ENCODE measurements around the gene SLC9A5.

Gene SLC9A5

DNA sequence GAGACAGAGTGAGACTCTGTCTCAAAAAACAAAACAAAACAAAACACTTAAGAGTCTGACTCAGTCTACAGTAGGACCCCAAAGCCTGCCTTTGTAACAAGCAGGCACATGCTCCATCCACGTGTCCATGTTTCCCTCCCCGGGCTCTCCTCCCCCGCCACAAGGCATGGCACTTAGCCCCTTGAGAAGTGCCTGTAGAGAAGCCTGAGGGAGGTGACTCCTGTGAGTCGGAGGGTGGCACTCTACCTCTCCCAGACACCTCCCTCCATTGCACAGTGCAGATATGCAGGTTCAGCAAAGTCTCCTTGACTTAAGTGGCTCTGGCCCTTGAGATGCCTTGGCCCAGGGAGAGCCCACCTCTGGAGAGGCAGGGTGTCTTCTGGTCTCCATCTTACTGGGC is 8.3 kb upstream of the SLC9A5 start:
- peak overlapping the region; percentile 7 for H2BK5ac ChIP-seq (ENCODE audit: low read length)
- no peak overlapping the region for H2BK15ac ChIP-seq (replicated peaks; ENCODE audit: low read depth)
- H3K4me1 ChIP-seq (ENCODE audit: control insufficient read depth, low read depth, low read length): peaks cover 21% of the 10 kb centered on the region
- H3K4me2 ChIP-seq (ENCODE audit: low read length): no peak overlapping the region
- peaks cover 12% of the 10 kb centered on the region for H3K79me1 ChIP-seq (ENCODE audit: low read length)
- H3K4me3 ChIP-seq (ENCODE audit: low read length): no peak overlapping the region
- no peak overlapping the region for H3K27ac ChIP-seq (ENCODE audit: low read depth, low read length)
- no peak overlapping the region for H2AK5ac ChIP-seq (ENCODE audit: low read length)
- no peak overlapping the region for H4K5ac ChIP-seq (ENCODE audit: low read length)
- no peak overlapping the region for H3K23ac ChIP-seq (ENCODE audit: low read length)
- peak overlapping the region; percentile 2 for H3K18ac ChIP-seq (ENCODE audit: low read length)
- H4K8ac ChIP-seq (ENCODE audit: low read depth, low read length): no peak overlapping the region
- H2BK120ac ChIP-seq (ENCODE audit: low read depth, low read length): no peak overlapping the region
- peak overlapping the region; percentile 1 for H3K56ac ChIP-seq (ENCODE audit: low read length)
- peak overlapping the region; percentile 8 for H3K4ac ChIP-seq (ENCODE audit: low read depth, low read length)
- WGBS (ENCODE audit: extremely low coverage, insufficient coverage, low lambda C conversion rate): no CpG with 5 or more reads among the region's 4 CpGs
- DNase-seq: no peak
- no peak overlapping the region for H3K9ac ChIP-seq (ENCODE audit: low read length)
- H3K27me3 ChIP-seq (ENCODE audit: insufficient read depth, low read length, poor library complexity): no peaks in the 10 kb centered on the region
- peaks cover 7% of the 10 kb centered on the region for H3K36me3 ChIP-seq (ENCODE audit: control insufficient read depth, insufficient read depth, low read length)
- H3K79me2 ChIP-seq (ENCODE audit: control insufficient read depth, insufficient read depth, low read length): peaks cover 12% of the 10 kb centered on the region

- H2BK120ac ChIP-seq (ENCODE audit: low read depth, low read length): no peak overlapping the region
- H3K79me1 ChIP-seq (ENCODE audit: low read length): peaks cover 12% of the 10 kb centered on the region
- peaks cover 21% of the 10 kb centered on the region for H3K4me1 ChIP-seq (ENCODE audit: control insufficient read depth, low read depth, low read length)
- H3K27me3 ChIP-seq (ENCODE audit: insufficient read depth, low read length, poor library complexity): no peaks in the 10 kb centered on the region
- H3K56ac ChIP-seq (ENCODE audit: low read length): peak overlapping the region; percentile 84
- peak; percentile 84 for DNase-seq
- peak overlapping the region; percentile 67 for H3K27ac ChIP-seq (ENCODE audit: low read depth, low read length)
- H4K5ac ChIP-seq (ENCODE audit: low read length): no peak overlapping the region
- no peak overlapping the region for H3K4me3 ChIP-seq (ENCODE audit: low read length)
- H3K4me2 ChIP-seq (ENCODE audit: low read length): no peak overlapping the region
- peak overlapping the region; percentile 63 for H3K4ac ChIP-seq (ENCODE audit: low read depth, low read length)
- peak overlapping the region; percentile 53 for H3K9ac ChIP-seq (ENCODE audit: low read length)
- H3K79me2 ChIP-seq (ENCODE audit: control insufficient read depth, insufficient read depth, low read length): peaks cover 12% of the 10 kb centered on the region
- H2BK15ac ChIP-seq (replicated peaks; ENCODE audit: low read depth): no peak overlapping the region
- H2BK5ac ChIP-seq (ENCODE audit: low read length): peak overlapping the region; percentile 33
- no CpG with 5 or more reads among the region's 10 CpGs for WGBS (ENCODE audit: extremely low coverage, insufficient coverage, low lambda C conversion rate)
- H3K18ac ChIP-seq (ENCODE audit: low read length): peak overlapping the region; percentile 2
- H2AK5ac ChIP-seq (ENCODE audit: low read length): no peak overlapping the region
- peaks cover 2% of the 10 kb centered on the region for H3K36me3 ChIP-seq (ENCODE audit: control insufficient read depth, insufficient read depth, low read length)
- no peak overlapping the region for H4K8ac ChIP-seq (ENCODE audit: low read depth, low read length)
- H3K23ac ChIP-seq (ENCODE audit: low read length): no peak overlapping the region
These were observed 7.5 kb upstream of the SLC9A5 start for GRCh38 chr16:67241008-67241900.

DNA sequence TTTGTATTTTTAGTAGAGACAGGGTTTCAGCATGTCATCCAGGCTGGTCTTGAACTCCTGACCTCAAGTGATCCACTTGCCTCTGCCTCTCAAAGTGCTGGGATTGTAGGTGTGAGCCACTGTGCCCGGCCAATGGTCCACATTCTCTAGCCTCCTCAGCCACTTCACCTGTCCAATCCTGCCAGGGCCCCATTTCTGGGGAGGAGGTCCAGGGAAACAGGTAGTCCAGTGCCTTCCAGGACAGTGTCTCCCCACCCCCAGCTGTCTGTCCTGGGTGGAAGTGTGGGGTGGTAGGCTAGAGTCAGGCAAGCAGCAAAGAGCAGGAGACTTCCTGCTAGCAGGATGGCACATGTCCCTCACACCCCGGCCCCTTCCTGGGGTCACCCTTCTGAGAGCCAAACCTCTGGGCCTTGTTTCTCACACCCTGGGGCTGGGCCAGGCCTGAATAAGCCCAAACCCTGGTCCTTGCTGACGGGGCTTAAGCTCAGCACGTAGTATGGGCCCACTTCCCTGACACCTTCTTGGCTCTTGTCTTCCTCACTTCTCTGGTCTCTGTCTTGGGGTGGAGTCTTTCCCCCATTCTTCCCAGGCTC is 6.5 kb upstream of the SLC9A5 start:
- Histone ChIP-seq H3K9ac (ENCODE audit: low read length) (no peak overlapping the region), H3K79me2 (ENCODE audit: control insufficient read depth, insufficient read depth, low read length) (peaks cover 12% of the 10 kb centered on the region), H3K27ac (ENCODE audit: low read depth, low read length) (no peak overlapping the region), H3K4ac (ENCODE audit: low read depth, low read length) (no peak overlapping the region), H3K56ac (ENCODE audit: low read length) (peak overlapping the region; percentile 68), H4K8ac (ENCODE audit: low read depth, low read length) (no peak overlapping the region), H4K5ac (ENCODE audit: low read length) (no peak overlapping the region), H3K4me2 (ENCODE audit: low read length) (no peak overlapping the region), H2BK120ac (ENCODE audit: low read depth, low read length) (no peak overlapping the region), H3K23ac (ENCODE audit: low read length) (no peak overlapping the region), H3K18ac (ENCODE audit: low read length) (no peak overlapping the region), H3K27me3 (ENCODE audit: insufficient read depth, low read length, poor library complexity) (no peaks in the 10 kb centered on the region), H2AK5ac (ENCODE audit: low read length) (no peak overlapping the region), H3K36me3 (ENCODE audit: control insufficient read depth, insufficient read depth, low read length) (no peaks in the 10 kb centered on the region), H3K4me3 (ENCODE audit: low read length) (no peak overlapping the region), H2BK15ac (replicated peaks; ENCODE audit: low read depth) (no peak overlapping the region), H2BK5ac (ENCODE audit: low read length) (no peak overlapping the region), H3K79me1 (ENCODE audit: low read length) (peaks cover 12% of the 10 kb centered on the region), H3K4me1 (ENCODE audit: control insufficient read depth, low read depth, low read length) (peaks cover 21% of the 10 kb centered on the region)
- no peak for DNase-seq
- WGBS (ENCODE audit: extremely low coverage, insufficient coverage, low lambda C conversion rate): no CpG with 5 or more reads among the region's 4 CpGs

DNA sequence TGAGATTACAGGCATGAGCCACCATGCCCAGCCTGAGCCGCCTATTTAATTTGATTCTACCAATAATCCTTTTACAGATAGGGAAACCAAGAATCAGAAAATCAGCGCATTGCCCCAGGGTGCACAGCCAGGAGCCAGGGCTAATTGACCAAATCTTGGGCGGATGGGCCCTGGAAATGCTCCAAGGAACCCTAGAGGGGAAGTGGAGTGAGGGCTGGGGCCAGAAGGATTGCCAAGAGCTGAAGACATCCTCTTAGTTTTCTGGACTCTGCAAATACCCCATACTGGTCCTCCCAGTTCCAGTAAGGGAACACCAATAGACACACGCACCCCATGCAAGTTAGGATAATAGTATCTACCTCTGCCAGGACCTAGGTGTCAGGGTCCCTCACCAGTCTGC is 5.3 kb upstream of the SLC9A5 start:
- no peaks in the 10 kb centered on the region for H3K36me3 ChIP-seq (ENCODE audit: control insufficient read depth, insufficient read depth, low read length)
- no peak overlapping the region for H2AK5ac ChIP-seq (ENCODE audit: low read length)
- no peak overlapping the region for H3K9ac ChIP-seq (ENCODE audit: low read length)
- H3K79me1 ChIP-seq (ENCODE audit: low read length): peaks cover 12% of the 10 kb centered on the region
- no peaks in the 10 kb centered on the region for H3K27me3 ChIP-seq (ENCODE audit: insufficient read depth, low read length, poor library complexity)
- no peak overlapping the region for H3K23ac ChIP-seq (ENCODE audit: low read length)
- no CpG with 5 or more reads among the region's 4 CpGs for WGBS (ENCODE audit: extremely low coverage, insufficient coverage, low lambda C conversion rate)
- H3K56ac ChIP-seq (ENCODE audit: low read length): no peak overlapping the region
- H3K27ac ChIP-seq (ENCODE audit: low read depth, low read length): no peak overlapping the region
- no peak overlapping the region for H2BK5ac ChIP-seq (ENCODE audit: low read length)
- no peak overlapping the region for H3K4me3 ChIP-seq (ENCODE audit: low read length)
- peaks cover 12% of the 10 kb centered on the region for H3K79me2 ChIP-seq (ENCODE audit: control insufficient read depth, insufficient read depth, low read length)
- no peak overlapping the region for H3K4ac ChIP-seq (ENCODE audit: low read depth, low read length)
- H3K4me1 ChIP-seq (ENCODE audit: control insufficient read depth, low read depth, low read length): peaks cover 26% of the 10 kb centered on the region
- no peak overlapping the region for H3K18ac ChIP-seq (ENCODE audit: low read length)
- H4K8ac ChIP-seq (ENCODE audit: low read depth, low read length): no peak overlapping the region
- no peak overlapping the region for H3K4me2 ChIP-seq (ENCODE audit: low read length)
- H2BK15ac ChIP-seq (replicated peaks; ENCODE audit: low read depth): no peak overlapping the region
- DNase-seq: no peak
- H2BK120ac ChIP-seq (ENCODE audit: low read depth, low read length): no peak overlapping the region
- no peak overlapping the region for H4K5ac ChIP-seq (ENCODE audit: low read length)

GRCh38 chr16:67244387-67245185 is 4.2 kb upstream of the SLC9A5 start:
- no CpG with 5 or more reads among the region's 5 CpGs for WGBS (ENCODE audit: extremely low coverage, insufficient coverage, low lambda C conversion rate)
- no peaks in the 10 kb centered on the region for H3K36me3 ChIP-seq (ENCODE audit: control insufficient read depth, insufficient read depth, low read length)
- peaks cover 12% of the 10 kb centered on the region for H3K79me1 ChIP-seq (ENCODE audit: low read length)
- H3K4ac ChIP-seq (ENCODE audit: low read depth, low read length): no peak overlapping the region
- peak overlapping the region; percentile 94 for H3K56ac ChIP-seq (ENCODE audit: low read length)
- peak overlapping the region; percentile 40 for H3K9ac ChIP-seq (ENCODE audit: low read length)
- H2BK5ac ChIP-seq (ENCODE audit: low read length): peak overlapping the region; percentile 40
- H4K5ac ChIP-seq (ENCODE audit: low read length): no peak overlapping the region
- H3K4me2 ChIP-seq (ENCODE audit: low read length): no peak overlapping the region
- H3K4me1 ChIP-seq (ENCODE audit: control insufficient read depth, low read depth, low read length): peaks cover 29% of the 10 kb centered on the region
- H2BK15ac ChIP-seq (replicated peaks; ENCODE audit: low read depth): no peak overlapping the region
- H3K27me3 ChIP-seq (ENCODE audit: insufficient read depth, low read length, poor library complexity): peaks cover 3% of the 10 kb centered on the region
- H3K79me2 ChIP-seq (ENCODE audit: control insufficient read depth, insufficient read depth, low read length): peaks cover 12% of the 10 kb centered on the region
- H3K18ac ChIP-seq (ENCODE audit: low read length): no peak overlapping the region
- no peak overlapping the region for H3K23ac ChIP-seq (ENCODE audit: low read length)
- peak overlapping the region; percentile 82 for H2AK5ac ChIP-seq (ENCODE audit: low read length)
- H3K27ac ChIP-seq (ENCODE audit: low read depth, low read length): no peak overlapping the region
- H2BK120ac ChIP-seq (ENCODE audit: low read depth, low read length): no peak overlapping the region
- H4K8ac ChIP-seq (ENCODE audit: low read depth, low read length): no peak overlapping the region
- no peak overlapping the region for H3K4me3 ChIP-seq (ENCODE audit: low read length)
- DNase-seq: peak; percentile 77

All from mesendoderm (in vitro differentiated cells).